ENCODE results near the gene SLC33A1. TPM values are rescaled to one million over a fixed set of nuclear protein-coding genes. Genes with fewer than 3 reads are reported as not detected.
"Not testable (repeated sequence)": the region's sequence is repeated elsewhere in the genome, so short reads cannot be mapped to it uniquely, and the experiment has no call there.

The SLC33A1 gene
- total RNA-seq, 1 donor from 2014 or later, result 36.5 TPM

GRCh38 chr3:155846119-155846518, 8.1 kb downstream of the SLC33A1 start:
- Histone ChIP-seq H3K9me3 (no peaks in the 10 kb centered on the region), H3K4me3 (no peak overlapping the region), H3K27ac (no peak overlapping the region), H3K36me3 (peaks cover 10% of the 10 kb centered on the region), H3K4me1 (peaks cover 38% of the 10 kb centered on the region), H3K27me3 (no peaks in the 10 kb centered on the region)
- DNase-seq (no peak), ATAC-seq (no peak)
- TF ChIP-seq CTCF (IDR thresholded peaks at IDR 0.05), result no peak
- intact Hi-C loops (cut with DNase I), result no loop called here

DNA sequence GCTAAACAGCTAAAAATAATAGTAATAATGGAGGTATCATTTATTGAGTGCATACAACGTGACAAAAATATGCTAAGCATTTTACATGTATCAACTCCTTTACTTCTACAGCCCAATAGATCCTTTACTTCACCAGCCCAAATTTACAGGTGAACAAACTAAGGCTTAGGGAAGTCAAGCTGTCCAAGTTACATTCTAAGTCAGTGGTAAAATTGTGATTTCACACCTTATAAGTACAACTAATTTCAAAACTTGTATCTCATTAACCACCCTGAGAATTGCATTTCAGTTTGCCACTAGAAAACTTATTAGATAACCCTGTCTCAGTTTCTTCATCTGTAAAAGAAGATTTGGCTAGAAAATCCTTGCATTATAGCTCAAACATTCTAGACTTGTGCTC, 10.7 kb downstream of the SLC33A1 start:
- H3K9me3 ChIP-seq, result no peaks in the 10 kb centered on the region
- peaks cover 22% of the 10 kb centered on the region for H3K4me1 ChIP-seq
- ATAC-seq, result no peak
- H3K4me3 ChIP-seq, result no peak overlapping the region
- no peaks in the 10 kb centered on the region for H3K27me3 ChIP-seq
- TF ChIP-seq CTCF (IDR thresholded peaks at IDR 0.05), result no peak
- H3K27ac ChIP-seq, result no peak overlapping the region
- no peak for DNase-seq
- H3K36me3 ChIP-seq, result peaks cover 15% of the 10 kb centered on the region
- intact Hi-C loops (cut with DNase I), result no loop called here

DNA sequence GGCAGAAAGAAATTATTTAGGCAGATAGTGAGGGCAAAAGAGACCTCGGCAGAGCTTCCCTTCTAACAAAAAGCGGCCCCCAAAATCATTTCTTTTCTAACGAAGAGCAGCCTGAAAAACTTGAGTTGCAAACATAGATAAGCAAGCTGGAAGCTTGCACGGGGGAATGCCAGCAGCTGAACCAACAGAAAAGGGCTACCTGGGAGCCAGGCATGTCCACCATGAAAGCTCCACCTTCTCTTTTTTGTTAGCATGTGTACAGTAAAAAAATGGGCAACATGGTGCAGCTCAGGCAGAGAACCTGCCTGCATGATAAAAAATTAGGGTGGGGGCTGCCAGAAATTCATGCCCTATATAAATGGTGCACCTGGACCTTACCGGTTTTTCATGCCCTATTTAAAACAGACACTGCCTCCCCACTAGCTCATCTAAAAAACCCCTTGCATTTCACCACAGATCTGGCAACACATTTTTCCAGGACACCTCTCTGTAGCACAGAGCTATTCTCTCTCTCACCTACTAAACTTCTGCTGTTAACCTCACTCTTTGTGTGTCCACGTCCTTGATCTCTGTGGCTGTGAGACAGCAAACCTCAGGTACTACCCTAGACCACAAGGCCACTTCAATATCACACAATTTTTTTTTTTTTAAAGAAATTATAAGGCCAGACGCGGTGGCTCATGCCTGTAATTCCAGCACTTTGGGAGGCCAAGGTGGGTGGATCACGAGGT, 18.7 kb downstream of the SLC33A1 start:
- no peak for DNase-seq
- H3K4me1 ChIP-seq, result peaks cover 5% of the 10 kb centered on the region
- H3K27me3 ChIP-seq, result no peaks in the 10 kb centered on the region
- H3K27ac ChIP-seq, result no peak overlapping the region
- H3K4me3 ChIP-seq, result no peak overlapping the region
- peaks cover 26% of the 10 kb centered on the region for H3K36me3 ChIP-seq
- ATAC-seq, result no peak
- intact Hi-C loops (cut with DNase I), result no loop called here
- no peak for TF ChIP-seq CTCF (IDR thresholded peaks at IDR 0.05)
- H3K9me3 ChIP-seq, result no peaks in the 10 kb centered on the region

- H3K4me1 ChIP-seq; intact Hi-C loops (cut with DNase I); H3K9me3 ChIP-seq; H3K27me3 ChIP-seq; H3K27ac ChIP-seq; DNase-seq; H3K4me3 ChIP-seq; ATAC-seq: not testable (repeated sequence)
- peaks cover 47% of the 10 kb centered on the region for H3K36me3 ChIP-seq
These were observed 25.6 kb downstream of the SLC33A1 start for GRCh38 chr3:155828490-155829098.

- Histone ChIP-seq H3K27me3 (no peaks in the 10 kb centered on the region), H3K27ac (no peak overlapping the region), H3K4me1 (no peaks in the 10 kb centered on the region), H3K9me3 (no peaks in the 10 kb centered on the region), H3K36me3 (no peaks in the 10 kb centered on the region), H3K4me3 (no peak overlapping the region)
- intact Hi-C loops (cut with DNase I), result no loop called here
- no peak for TF ChIP-seq CTCF (IDR thresholded peaks at IDR 0.05)
- ATAC-seq (no peak), DNase-seq (no peak)
These were observed 39.1 kb downstream of the SLC33A1 start for GRCh38 chr3:155815030-155815545.

- H3K27ac ChIP-seq; DNase-seq; H3K9me3 ChIP-seq; intact Hi-C loops (cut with DNase I); H3K27me3 ChIP-seq; ATAC-seq; H3K4me3 ChIP-seq; H3K4me1 ChIP-seq; H3K36me3 ChIP-seq: not testable (repeated sequence)
These were observed 41.0 kb downstream of the SLC33A1 start for GRCh38 chr3:155813224-155813623.
